GM12878 (cell line): ENCODE data around the gene TBC1D1. TPM values are rescaled to one million over a fixed set of nuclear protein-coding genes. Genes with fewer than 3 reads are reported as not detected.

Source experiments
- ATAC-seq: fragments of 200-7000 bp; cut with Tn5 transposase; 3 replicates; pipeline ENCODE4 v1.9.1; 2020; ENCODE audit warnings: mild to moderate bottlenecking, moderate library complexity
- BruUV-seq: library from RNA; stranded (reverse); fragments of 400-500 nt; replicated peaks from 2 replicates; lab custom pipeline; 2021; lab: Mats Ljungman, UMichigan
- CTCF ChIA-PET: fragments of 300-600 bp; sonication (Branson Sonifier 250); formaldehyde crosslinking; extraction: SDS; loops from one replicate; lab custom pipeline; 2021; ENCODE audit warnings: inconsistent platforms; lab: Yijun Ruan, JAX
- POLR2A ChIA-PET: fragments of 350-600 bp; formaldehyde crosslinking; extraction: SDS; loops from one replicate; lab custom pipeline; 2021; ENCODE audit warnings: inconsistent platforms; lab: Charles Lee
- RAD21 ChIA-PET: fragments of 300-600 bp; sonication (Branson Sonifier 250); formaldehyde crosslinking; loops from one replicate; lab custom pipeline; 2023; ENCODE audit warnings: antibody characterized with exemption; ENCODE audit not compliant: unreplicated experiment; lab: Charles Lee
- SMC1A ChIA-PET: fragments of 300-600 bp; sonication (Branson Sonifier 250); formaldehyde crosslinking; loops from one replicate; lab custom pipeline; 2023; ENCODE audit not compliant: unreplicated experiment, uncharacterized antibody; lab: Charles Lee
- DNase-seq: peaks from one replicate; pipeline ENCODE4 v3.0.0-alpha.2; 2011; ENCODE audit warnings: low read depth, low spot score
- FAIRE-seq: peaks from 3 replicates; lab custom pipeline; 2011; peaks lifted over from hg19 to GRCh38; lab: Jason Lieb, UNC
- H2AFZ ChIP-seq: 2 replicates; pipeline ENCODE4 v1.6.0; 2011; ENCODE audit warnings: low read depth, low read length, control low read depth; ENCODE audit not compliant: control insufficient read depth
- H3K27ac ChIP-seq: 2 replicates; pipeline ENCODE4 v1.5.1; 2011; ENCODE audit warnings: control low read depth; ENCODE audit not compliant: control insufficient read depth, insufficient read depth
- H3K27me3 ChIP-seq, 2 experiments: replicated peaks in 1 of 2; 2 replicates each; pipeline versions ENCODE4 v1.6.0 to v1.6.1; 2011; ENCODE audit warnings: low read length in 1 of 2; ENCODE audit not compliant: control insufficient read depth in 2 of 2, insufficient read depth in 2 of 2
- H3K36me3 ChIP-seq, 2 experiments: 2 replicates each; pipeline ENCODE4 v1.5.1; 2011; ENCODE audit warnings: low read length in 1 of 2; ENCODE audit not compliant: control insufficient read depth in 2 of 2, insufficient read depth in 2 of 2
- H3K4me1 ChIP-seq: 2 replicates; pipeline ENCODE4 v1.6.1; 2011; ENCODE audit warnings: mild to moderate bottlenecking, low read length, moderate library complexity, mixed read lengths; ENCODE audit not compliant: control insufficient read depth, insufficient read depth
- H3K4me2 ChIP-seq: 2 replicates; pipeline ENCODE4 v1.6.0; 2011; ENCODE audit warnings: control low read depth; ENCODE audit not compliant: control insufficient read depth, insufficient read depth
- H3K4me3 ChIP-seq: fragments of 200-600 bp; sonication (generic); 2 replicates; pipeline ENCODE4 v1.5.1; 2016
- H3K79me2 ChIP-seq: 2 replicates; pipeline ENCODE4 v1.6.0; 2011; ENCODE audit warnings: low read length; ENCODE audit not compliant: control insufficient read depth, insufficient read depth
- H3K9ac ChIP-seq: 2 replicates; pipeline ENCODE4 v1.8.0; 2011; ENCODE audit warnings: low read length, control low read depth, mixed read lengths; ENCODE audit not compliant: control insufficient read depth, insufficient read depth
- H3K9me3 ChIP-seq: replicated peaks from 3 replicates; pipeline ENCODE4 v1.5.1; 2011; ENCODE audit warnings: mild to moderate bottlenecking, low read length; ENCODE audit not compliant: control insufficient read depth, insufficient read depth
- H4K20me1 ChIP-seq: 2 replicates; pipeline ENCODE4 v1.6.0; 2011; ENCODE audit not compliant: control insufficient read depth, insufficient read depth
- BCL3 ChIP-seq: IDR thresholded peaks from 2 replicates; pipeline ENCODE4 v1.6.1; 2011; ENCODE audit warnings: borderline replicate concordance, low read depth, mild to moderate bottlenecking, moderate library complexity, low read length; ENCODE audit not compliant: insufficient read depth, poor library complexity, severe bottlenecking
- FOS ChIP-seq: IDR thresholded peaks from 3 replicates; pipeline ENCODE4 v1.6.1; 2011; ENCODE audit warnings: borderline replicate concordance; ENCODE audit not compliant: insufficient read length; ENCODE audit errors: extremely low read depth
- HSF1 ChIP-seq: fragments of 150-350 bp; IDR thresholded peaks from 2 replicates; pipeline ENCODE4 v1.6.1; 2014; ENCODE audit warnings: mild to moderate bottlenecking, low read depth, low read length
- MEF2A ChIP-seq: IDR thresholded peaks from 2 replicates; pipeline ENCODE4 v1.6.1; 2011; ENCODE audit warnings: low read depth, mild to moderate bottlenecking, low read length, moderate library complexity; ENCODE audit not compliant: insufficient read depth
- SIN3A ChIP-seq: IDR thresholded peaks from 2 replicates; pipeline ENCODE4 v1.6.1; 2012; ENCODE audit warnings: low read depth, low read length, improper control_type of control experiment
- SUPT20H ChIP-seq: IDR thresholded peaks from 2 replicates; pipeline ENCODE4 v1.6.1; 2011; ENCODE audit warnings: low read depth, mild to moderate bottlenecking, low read length, moderate library complexity, borderline replicate concordance; ENCODE audit not compliant: control insufficient read depth
- ZNF622 ChIP-seq: fragments of 450-650 bp; IDR thresholded peaks from 2 replicates; pipeline ENCODE4 v1.6.1; 2017; ENCODE audit warnings: mild to moderate bottlenecking, inconsistent platforms
- WGBS: methylation state at CpG from one replicate; pipeline ENCODE4 v1.1.6; 2016; ENCODE audit warnings: low lambda C conversion rate; ENCODE audit not compliant: insufficient replicate concordance, insufficient coverage; ENCODE audit errors: missing lambda C conversion rate; 5-methylcytosine and 5-hydroxymethylcytosine counted together
- in situ Hi-C: fragments of 300-500 bp; cut with MboI; formaldehyde crosslinking; loops from 9 replicates; pipeline ENCODE4 v1.14.3; 2018; ENCODE audit warnings: mixed read lengths
- intact Hi-C: fragments of 100-400 bp; cut with micrococcal nuclease; formaldehyde crosslinking; loops from one replicate; pipeline ENCODE4 v1.14.2; 2022; ENCODE audit not compliant: unreplicated experiment
- polyA plus RNA-seq, 11 experiments: library from polyadenylated mRNA; depleted of rRNA in 4 of 11; unstranded in 6 of 11; stranded (reverse) in 5 of 11; fragments of >200 nt; fragmentation: Nextera tagmentation in 4 of 11; fragmentation: Illumina TruSeq in 1 of 11; extraction: Ambion mirVana in 4 of 11; extraction: Trizol in 1 of 11; gene quantifications; 1 replicate in 1 of 11; 2 replicates in 10 of 11; pipeline versions ENCODE4 v1.2.1 to v1.2.3, GENCODE V29; 2011 to 2016; ENCODE audit warnings: inconsistent platforms in 2 of 11, missing spikeins in 2 of 11, low read depth in 1 of 11
- total RNA-seq, 4 experiments: library from RNA; depleted of rRNA in 3 of 4; stranded (reverse); fragments of >200 nt in 3 of 4; fragmentation: Illumina TruSeq in 1 of 4; extraction: Trizol in 1 of 4; gene quantifications; 2 replicates each; pipeline versions ENCODE4 v1.2.1 to v1.2.3, GENCODE V29; 2013 to 2021

The TBC1D1 gene
- total and polyA plus RNA-seq, 10 of the 15 experiments (the other 5 are each of a cell fraction or from before 2014, with no cell fraction given): 5.3 to 102 (median 57.8) TPM

- no peak overlapping the region for H3K4me2 ChIP-seq
- H3K79me2 ChIP-seq: peaks cover 2% of the 10 kb centered on the region; the same call in 1 of the 2 replicates
- no peaks in the 10 kb centered on the region for H3K9me3 ChIP-seq
- in situ Hi-C loops: no loop called here
- H3K27ac ChIP-seq: no peak overlapping the region
- intact Hi-C loops: no loop called here
- ChIA-PET RAD21 (no interaction called here), SMC1A (interaction anchor here (1.1 to 1.5 kb wide), 3 partner anchors 10 to 12 kb away, joined by 4 to 5 read pairs (median 4); no protein-coding TSS in a partner anchor), CTCF (interaction anchor here (1.2 to 1.3 kb wide), 2 partner anchors 12 to 15 kb away, joined by 3 to 4 read pairs; no protein-coding TSS in a partner anchor), POLR2A (no interaction called here)
- TF ChIP-seq BCL3 (no peak), MEF2A (no peak), HSF1 (no peak), SUPT20H (no peak), SIN3A (no peak), FOS (no peak), ZNF622 (no peak)
- no peak overlapping the region for H3K9ac ChIP-seq
- H3K27me3 ChIP-seq: no peaks in the 10 kb centered on the region
- no peak overlapping the region for H2AFZ ChIP-seq
- no peak overlapping the region for H3K4me3 ChIP-seq
- no peaks in the 10 kb centered on the region for H3K36me3 ChIP-seq
- H4K20me1 ChIP-seq: no peaks in the 10 kb centered on the region
- DNase-seq (no peak), FAIRE-seq (no peak), ATAC-seq (no peak; the same call in 2 of the 3 replicates)
- BruUV-seq: no TSS peak
- WGBS: 83% methylated on average over 10 of the region's 10 CpGs
- peaks cover 9% of the 10 kb centered on the region; the same call in 1 of the 2 replicates for H3K4me1 ChIP-seq
Measured at GRCh38 chr4:37993806-37994205, 102.9 kb downstream of the TBC1D1 start.
